ENCODE measurements around the gene LINC01488.

LINC01488 gene

GRCh38 chr11:69444381-69445130 is 36.9 kb upstream of the LINC01488 start:
- Histone ChIP-seq H3K9ac (ENCODE audit: low read length in 5 of 5) (peak overlapping the region in 4 of 5 donors; percentile 22 to 56 (median 40)), H3K27ac (ENCODE audit: low read depth, low read length) (peak overlapping the region; percentile 72)

GRCh38 chr11:69445131-69445470 is 36.4 kb upstream of the LINC01488 start:
- Histone ChIP-seq H3K36me3 (ENCODE audit: control insufficient read depth in 5 of 5, insufficient read depth in 5 of 5, low read length in 5 of 5) (no peaks in the 10 kb centered on the region), H3K27ac (ENCODE audit: low read depth, low read length) (peak overlapping the region; percentile 72), H3K9ac (ENCODE audit: low read length in 5 of 5) (peak overlapping the region in 1 of 5 donors; percentile 28), H3K27me3 (ENCODE audit: control insufficient read depth in 5 of 5, insufficient read depth in 4 of 5, low read length in 5 of 5) (peaks cover 0 to 10% (median 0%) of the 10 kb centered on the region in 5 donors), H3K9me3 (ENCODE audit: control insufficient read depth in 5 of 5, low read length in 5 of 5) (no peaks in the 10 kb centered on the region), H3K4me1 (ENCODE audit: control insufficient read depth in 5 of 5, insufficient read depth in 5 of 5, low read length in 5 of 5) (peaks cover 19 to 70% (median 58%) of the 10 kb centered on the region in 5 donors), H3K4me3 (ENCODE audit: low read depth in 1 of 5, low read length in 5 of 5) (peak overlapping the region in 4 of 5 donors; percentile 29 to 59 (median 37))

More at GRCh38 chr11:69444381-69445130, 36.9 kb upstream of the LINC01488 start:
- Histone ChIP-seq H3K4me3 (ENCODE audit: low read depth in 1 of 5, low read length in 5 of 5) (peak overlapping the region; percentile 36 to 59 (median 46)), H3K9me3 (ENCODE audit: control insufficient read depth in 5 of 5, low read length in 5 of 5) (no peaks in the 10 kb centered on the region), H3K4me1 (ENCODE audit: control insufficient read depth in 5 of 5, insufficient read depth in 5 of 5, low read length in 5 of 5) (peaks cover 19 to 64% (median 53%) of the 10 kb centered on the region in 5 donors), H3K27me3 (ENCODE audit: control insufficient read depth in 5 of 5, insufficient read depth in 4 of 5, low read length in 5 of 5) (peaks cover 0 to 10% (median 0%) of the 10 kb centered on the region in 5 donors), H3K36me3 (ENCODE audit: control insufficient read depth in 5 of 5, insufficient read depth in 5 of 5, low read length in 5 of 5) (no peaks in the 10 kb centered on the region)

- Histone ChIP-seq H3K27me3 (ENCODE audit: control insufficient read depth in 5 of 5, insufficient read depth in 4 of 5, low read length in 5 of 5) (peaks cover 0 to 10% (median 0%) of the 10 kb centered on the region in 5 donors), H3K9ac (ENCODE audit: low read length in 5 of 5) (no peak overlapping the region), H3K36me3 (ENCODE audit: control insufficient read depth in 5 of 5, insufficient read depth in 5 of 5, low read length in 5 of 5) (no peaks in the 10 kb centered on the region), H3K4me3 (ENCODE audit: low read depth in 1 of 5, low read length in 5 of 5) (no peak overlapping the region), H3K27ac (ENCODE audit: low read depth, low read length) (no peak overlapping the region), H3K9me3 (ENCODE audit: control insufficient read depth in 5 of 5, low read length in 5 of 5) (no peaks in the 10 kb centered on the region), H3K4me1 (ENCODE audit: control insufficient read depth in 5 of 5, insufficient read depth in 5 of 5, low read length in 5 of 5) (peaks cover 19 to 80% (median 64%) of the 10 kb centered on the region in 5 donors)
Observed at GRCh38 chr11:69446108-69446507, 35.4 kb upstream of the LINC01488 start.

- no peak overlapping the region for H3K9ac ChIP-seq (ENCODE audit: low read length in 5 of 5)
Observed at GRCh38 chr11:69447786-69448185, 33.7 kb upstream of the LINC01488 start.

GRCh38 chr11:69448471-69449284 is 32.8 kb upstream of the LINC01488 start:
- Histone ChIP-seq H3K27ac (ENCODE audit: low read depth, low read length) (peak overlapping the region; percentile 84), H3K9me3 (ENCODE audit: control insufficient read depth in 5 of 5, low read length in 5 of 5) (peaks cover 0 to 5% (median 5%) of the 10 kb centered on the region in 5 donors), H3K9ac (ENCODE audit: low read length in 5 of 5) (no peak overlapping the region), H3K27me3 (ENCODE audit: control insufficient read depth in 5 of 5, insufficient read depth in 4 of 5, low read length in 5 of 5) (peaks cover 0 to 12% (median 0%) of the 10 kb centered on the region in 5 donors), H3K4me3 (ENCODE audit: low read depth in 1 of 5, low read length in 5 of 5) (no peak overlapping the region), H3K36me3 (ENCODE audit: control insufficient read depth in 5 of 5, insufficient read depth in 5 of 5, low read length in 5 of 5) (no peaks in the 10 kb centered on the region), H3K4me1 (ENCODE audit: control insufficient read depth in 5 of 5, insufficient read depth in 5 of 5, low read length in 5 of 5) (peaks cover 15 to 74% (median 50%) of the 10 kb centered on the region in 5 donors)

More at GRCh38 chr11:69447786-69448185, 33.7 kb upstream of the LINC01488 start:
- peaks cover 19 to 83% (median 58%) of the 10 kb centered on the region in 5 donors for H3K4me1 ChIP-seq (ENCODE audit: control insufficient read depth in 5 of 5, insufficient read depth in 5 of 5, low read length in 5 of 5)
- H3K36me3 ChIP-seq (ENCODE audit: control insufficient read depth in 5 of 5, insufficient read depth in 5 of 5, low read length in 5 of 5), result no peaks in the 10 kb centered on the region
- no peak overlapping the region for H3K27ac ChIP-seq (ENCODE audit: low read depth, low read length)
- H3K9me3 ChIP-seq (ENCODE audit: control insufficient read depth in 5 of 5, low read length in 5 of 5), result peaks cover 0 to 5% (median 4%) of the 10 kb centered on the region in 5 donors
- peaks cover 0 to 9% (median 0%) of the 10 kb centered on the region in 5 donors for H3K27me3 ChIP-seq (ENCODE audit: control insufficient read depth in 5 of 5, insufficient read depth in 4 of 5, low read length in 5 of 5)
- H3K4me3 ChIP-seq (ENCODE audit: low read depth in 1 of 5, low read length in 5 of 5), result no peak overlapping the region

- Histone ChIP-seq H3K36me3 (ENCODE audit: control insufficient read depth in 5 of 5, insufficient read depth in 5 of 5, low read length in 5 of 5) (no peaks in the 10 kb centered on the region), H3K27ac (ENCODE audit: low read depth, low read length) (peak overlapping the region; percentile 84), H3K9ac (ENCODE audit: low read length in 5 of 5) (no peak overlapping the region), H3K4me1 (ENCODE audit: control insufficient read depth in 5 of 5, insufficient read depth in 5 of 5, low read length in 5 of 5) (peaks cover 10 to 66% (median 42%) of the 10 kb centered on the region in 5 donors), H3K9me3 (ENCODE audit: control insufficient read depth in 5 of 5, low read length in 5 of 5) (peaks cover 0 to 5% (median 5%) of the 10 kb centered on the region in 5 donors), H3K4me3 (ENCODE audit: low read depth in 1 of 5, low read length in 5 of 5) (peak overlapping the region in 1 of 5 donors; percentile 18), H3K27me3 (ENCODE audit: control insufficient read depth in 5 of 5, insufficient read depth in 4 of 5, low read length in 5 of 5) (peaks cover 0 to 10% (median 0%) of the 10 kb centered on the region in 5 donors)
Observed at GRCh38 chr11:69449320-69450063, 32.0 kb upstream of the LINC01488 start.

GRCh38 chr11:69450064-69450856 is 31.2 kb upstream of the LINC01488 start:
- Histone ChIP-seq H3K4me1 (ENCODE audit: control insufficient read depth in 5 of 5, insufficient read depth in 5 of 5, low read length in 5 of 5) (peaks cover 8 to 58% (median 34%) of the 10 kb centered on the region in 5 donors), H3K9ac (ENCODE audit: low read length in 5 of 5) (no peak overlapping the region), H3K27ac (ENCODE audit: low read depth, low read length) (peak overlapping the region; percentile 84), H3K9me3 (ENCODE audit: control insufficient read depth in 5 of 5, low read length in 5 of 5) (peaks cover 0 to 5% (median 5%) of the 10 kb centered on the region in 5 donors), H3K27me3 (ENCODE audit: control insufficient read depth in 5 of 5, insufficient read depth in 4 of 5, low read length in 5 of 5) (peaks cover 0 to 8% (median 0%) of the 10 kb centered on the region in 5 donors), H3K4me3 (ENCODE audit: low read depth in 1 of 5, low read length in 5 of 5) (peak overlapping the region in 1 of 5 donors; percentile 7), H3K36me3 (ENCODE audit: control insufficient read depth in 5 of 5, insufficient read depth in 5 of 5, low read length in 5 of 5) (no peaks in the 10 kb centered on the region)

- Histone ChIP-seq H3K36me3 (ENCODE audit: control insufficient read depth in 5 of 5, insufficient read depth in 5 of 5, low read length in 5 of 5) (no peaks in the 10 kb centered on the region), H3K4me3 (ENCODE audit: low read depth in 1 of 5, low read length in 5 of 5) (no peak overlapping the region), H3K9ac (ENCODE audit: low read length in 5 of 5) (no peak overlapping the region), H3K27me3 (ENCODE audit: control insufficient read depth in 5 of 5, insufficient read depth in 4 of 5, low read length in 5 of 5) (peaks cover 0 to 8% (median 0%) of the 10 kb centered on the region in 5 donors), H3K9me3 (ENCODE audit: control insufficient read depth in 5 of 5, low read length in 5 of 5) (peaks cover 0 to 5% (median 5%) of the 10 kb centered on the region in 5 donors), H3K27ac (ENCODE audit: low read depth, low read length) (no peak overlapping the region), H3K4me1 (ENCODE audit: control insufficient read depth in 5 of 5, insufficient read depth in 5 of 5, low read length in 5 of 5) (peaks cover 8 to 53% (median 30%) of the 10 kb centered on the region in 5 donors)
Observed at GRCh38 chr11:69450857-69451220, 30.6 kb upstream of the LINC01488 start.

GRCh38 chr11:69451289-69451688 is 30.2 kb upstream of the LINC01488 start:
- Histone ChIP-seq H3K4me1 (ENCODE audit: control insufficient read depth in 5 of 5, insufficient read depth in 5 of 5, low read length in 5 of 5) (peaks cover 8 to 51% (median 30%) of the 10 kb centered on the region in 5 donors), H3K4me3 (ENCODE audit: low read depth in 1 of 5, low read length in 5 of 5) (no peak overlapping the region), H3K36me3 (ENCODE audit: control insufficient read depth in 5 of 5, insufficient read depth in 5 of 5, low read length in 5 of 5) (no peaks in the 10 kb centered on the region), H3K9ac (ENCODE audit: low read length in 5 of 5) (no peak overlapping the region), H3K27me3 (ENCODE audit: control insufficient read depth in 5 of 5, insufficient read depth in 4 of 5, low read length in 5 of 5) (peaks cover 0 to 8% (median 0%) of the 10 kb centered on the region in 5 donors), H3K9me3 (ENCODE audit: control insufficient read depth in 5 of 5, low read length in 5 of 5) (peaks cover 0 to 6% (median 5%) of the 10 kb centered on the region in 5 donors), H3K27ac (ENCODE audit: low read depth, low read length) (no peak overlapping the region)
